GM10266 (cell line): ENCODE results near the gene CYP2C19.
"Not testable (repeated sequence)": the region's sequence is repeated elsewhere in the genome, so short reads cannot be mapped to it uniquely, and the experiment has no call there.

Experiments
- DNase-seq: peaks from one replicate; pipeline ENCODE4 v3.0.0; 2012; ENCODE audit errors: extremely low spot score
- TF ChIP-seq, protein P1 (sequence below): IDR thresholded peaks from 2 replicates; pipeline ENCODE4 v1.5.1; 2012; ENCODE audit warnings: mild to moderate bottlenecking, low read depth; ENCODE audit not compliant: control insufficient read depth, insufficient read depth; ENCODE audit errors: missing control alignments

Gene CYP2C19

DNA sequence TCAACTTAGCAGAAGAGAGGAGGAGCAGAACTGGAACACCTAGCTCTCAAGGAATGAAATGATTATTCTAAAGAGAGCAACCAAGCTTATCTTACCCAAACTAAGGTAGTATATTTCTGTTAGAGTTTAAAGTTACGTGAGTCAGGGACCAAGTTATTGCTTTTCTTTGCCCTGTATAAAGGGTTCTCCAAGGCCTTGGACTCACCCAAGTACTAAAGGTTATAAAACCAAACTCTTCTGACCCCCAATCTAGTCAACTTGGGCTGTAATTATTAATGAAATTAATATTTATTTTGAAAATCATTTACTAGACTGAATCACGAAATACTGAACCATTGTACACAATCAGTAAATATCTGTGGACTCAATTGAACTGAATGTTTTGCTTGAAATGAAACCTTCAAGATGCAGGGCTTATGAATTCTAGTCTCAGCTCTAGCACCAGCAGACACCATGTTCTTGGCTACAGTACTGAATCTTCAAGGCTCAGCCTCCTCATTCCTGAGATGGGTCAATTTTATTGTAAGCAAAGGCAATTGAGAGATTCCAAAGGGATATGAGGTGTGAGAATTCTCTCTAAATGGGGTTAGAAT is 1.8 kb upstream of the CYP2C19 start:
- TF ChIP-seq, protein P1, sequence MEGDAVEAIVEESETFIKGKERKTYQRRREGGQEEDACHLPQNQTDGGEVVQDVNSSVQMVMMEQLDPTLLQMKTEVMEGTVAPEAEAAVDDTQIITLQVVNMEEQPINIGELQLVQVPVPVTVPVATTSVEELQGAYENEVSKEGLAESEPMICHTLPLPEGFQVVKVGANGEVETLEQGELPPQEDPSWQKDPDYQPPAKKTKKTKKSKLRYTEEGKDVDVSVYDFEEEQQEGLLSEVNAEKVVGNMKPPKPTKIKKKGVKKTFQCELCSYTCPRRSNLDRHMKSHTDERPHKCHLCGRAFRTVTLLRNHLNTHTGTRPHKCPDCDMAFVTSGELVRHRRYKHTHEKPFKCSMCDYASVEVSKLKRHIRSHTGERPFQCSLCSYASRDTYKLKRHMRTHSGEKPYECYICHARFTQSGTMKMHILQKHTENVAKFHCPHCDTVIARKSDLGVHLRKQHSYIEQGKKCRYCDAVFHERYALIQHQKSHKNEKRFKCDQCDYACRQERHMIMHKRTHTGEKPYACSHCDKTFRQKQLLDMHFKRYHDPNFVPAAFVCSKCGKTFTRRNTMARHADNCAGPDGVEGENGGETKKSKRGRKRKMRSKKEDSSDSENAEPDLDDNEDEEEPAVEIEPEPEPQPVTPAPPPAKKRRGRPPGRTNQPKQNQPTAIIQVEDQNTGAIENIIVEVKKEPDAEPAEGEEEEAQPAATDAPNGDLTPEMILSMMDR: no peak
- DNase-seq: no peak

DNA sequence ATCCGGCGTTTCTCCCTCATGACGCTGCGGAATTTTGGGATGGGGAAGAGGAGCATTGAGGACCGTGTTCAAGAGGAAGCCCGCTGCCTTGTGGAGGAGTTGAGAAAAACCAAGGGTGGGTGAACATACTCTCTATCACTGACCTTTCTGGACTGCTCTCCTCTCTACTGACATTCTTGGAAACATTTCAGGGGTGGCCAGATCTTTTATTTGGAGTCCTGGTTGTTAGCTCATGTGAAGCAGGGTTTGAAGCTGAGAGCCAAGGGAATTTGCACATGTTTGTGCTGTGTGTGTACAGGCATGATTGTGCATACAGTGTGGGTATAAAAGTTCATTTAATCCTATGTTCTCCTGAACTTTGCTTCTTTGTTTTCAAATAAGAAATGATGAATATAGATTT is 12.9 kb downstream of the CYP2C19 start:
- DNase-seq: not testable (repeated sequence)

DNA sequence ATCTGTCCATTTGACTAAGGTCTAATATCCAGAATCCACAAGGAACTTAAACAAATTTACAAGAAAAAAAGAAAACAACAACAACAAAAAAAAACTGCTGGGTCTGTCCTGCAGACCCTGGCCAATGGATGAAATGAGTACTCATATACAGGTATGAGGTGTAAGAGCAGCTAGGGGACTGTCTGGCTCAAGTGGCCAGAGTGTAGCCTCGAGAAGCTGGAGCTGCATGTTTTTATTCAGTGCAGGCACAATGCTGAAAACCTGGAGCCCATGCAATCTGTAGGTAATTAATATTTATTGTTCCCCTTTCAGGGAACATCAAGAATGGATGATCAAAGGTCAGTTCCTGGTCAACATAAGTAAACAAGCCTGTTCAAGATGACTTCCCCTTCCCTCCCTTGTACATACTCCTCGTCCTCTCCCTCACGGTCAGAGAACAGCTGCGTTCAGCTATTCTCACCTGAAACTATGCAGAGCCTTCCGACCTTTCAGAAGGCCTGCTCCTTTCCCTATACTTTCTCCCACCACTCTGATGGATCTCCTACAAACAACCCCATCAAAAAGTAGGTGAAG is 15.5 kb downstream of the CYP2C19 start:
- no peak for DNase-seq
- TF ChIP-seq, protein P1: no peak

DNA sequence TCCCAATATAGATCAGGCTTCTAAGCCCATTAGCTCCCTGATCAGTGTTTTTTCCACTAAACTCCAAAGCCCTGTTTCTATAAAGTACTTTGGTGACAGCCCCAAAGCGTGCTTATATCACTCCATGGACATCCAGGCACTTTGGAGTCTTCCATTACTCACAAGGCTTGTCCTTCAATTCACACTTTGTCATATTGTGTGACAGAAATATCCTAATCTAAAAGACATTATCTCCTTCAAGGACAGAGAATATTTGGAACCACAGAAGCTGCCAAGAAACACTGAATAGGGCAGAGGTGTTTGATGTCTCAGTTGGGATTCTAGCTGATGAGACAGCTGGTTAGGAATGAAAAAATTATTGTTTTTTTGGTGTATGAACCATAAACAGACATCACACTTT is 18.4 kb downstream of the CYP2C19 start:
- DNase-seq: no peak
- TF ChIP-seq, protein P1: no peak

DNA sequence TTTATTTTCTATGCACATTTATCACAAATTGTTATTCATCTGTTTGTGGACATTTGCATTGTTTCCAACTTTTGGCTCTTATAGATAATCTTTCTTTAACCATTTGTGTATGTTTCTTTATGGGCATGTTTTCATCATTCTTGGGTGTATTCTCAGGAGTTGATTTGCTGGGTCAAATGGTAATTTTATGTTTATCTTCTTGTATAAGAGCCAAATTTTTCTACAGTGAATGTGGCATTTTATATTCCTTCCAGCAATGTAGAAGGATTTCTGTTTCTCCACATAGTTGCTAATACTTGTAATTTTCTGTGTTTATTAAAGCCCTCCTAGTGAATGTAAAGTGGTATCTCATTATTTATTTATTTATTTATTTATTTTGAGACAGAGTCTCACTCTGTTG is 21.8 kb downstream of the CYP2C19 start:
- TF ChIP-seq, protein P1: no peak
- DNase-seq: no peak

DNA sequence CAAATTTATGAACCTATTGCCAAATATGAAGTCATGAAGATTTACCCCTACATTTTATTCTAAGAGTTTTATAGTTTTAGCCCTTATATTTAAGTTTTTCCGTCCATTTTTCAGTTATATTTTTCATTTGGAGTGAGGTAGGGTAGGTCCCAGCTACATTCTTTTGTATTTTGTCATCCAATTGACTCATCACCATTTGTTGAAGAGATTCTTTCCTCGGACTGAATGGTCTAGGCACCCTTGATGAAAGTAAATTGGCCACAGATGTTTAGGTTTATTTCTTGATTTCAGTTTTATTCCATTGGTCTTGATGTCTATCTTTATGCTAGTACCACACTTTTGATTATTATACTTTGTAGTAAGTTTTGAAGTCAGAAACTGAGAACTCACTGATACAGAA is 22.7 kb downstream of the CYP2C19 start:
- DNase-seq: no peak
- TF ChIP-seq, protein P1: no peak

DNA sequence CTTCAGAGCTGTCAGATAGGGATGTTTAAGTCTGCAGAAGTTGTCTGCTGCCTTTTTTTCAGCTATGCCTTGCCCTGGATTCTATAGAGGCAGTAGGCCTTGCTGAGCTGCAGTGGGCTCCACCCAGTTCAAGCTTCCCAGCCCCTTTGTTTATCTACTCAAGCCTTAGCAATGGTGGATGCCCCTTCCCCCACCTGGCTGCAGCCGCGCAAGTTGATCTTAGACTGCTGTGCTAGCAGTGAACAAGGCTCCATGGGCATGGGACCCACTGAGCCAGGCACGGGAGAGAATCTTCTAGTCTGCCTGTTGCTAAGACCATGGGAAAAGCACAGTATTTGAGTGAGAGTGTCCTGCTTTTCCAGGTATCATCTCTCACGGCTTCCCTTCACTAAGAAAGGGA is 38.1 kb downstream of the CYP2C19 start:
- not testable (repeated sequence) for DNase-seq

DNA sequence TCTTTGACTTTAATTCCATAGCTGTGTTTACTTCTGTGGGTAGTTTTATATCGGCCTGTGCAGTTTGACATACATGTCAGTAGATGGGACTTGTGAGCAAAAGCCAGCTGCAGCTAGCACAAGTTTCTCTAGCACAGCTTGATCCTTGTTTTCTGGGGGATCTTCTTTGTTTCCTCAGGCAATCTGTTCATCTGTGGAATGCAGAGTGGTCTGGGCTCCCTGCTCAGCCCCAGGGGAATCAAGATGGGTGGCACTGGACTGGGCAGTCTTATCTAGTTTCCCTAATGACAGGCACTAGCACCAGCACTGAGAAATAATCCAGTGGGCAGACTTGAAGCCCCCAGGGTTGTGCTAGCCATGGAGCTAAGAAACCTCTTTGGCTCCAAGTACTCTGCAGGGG is 40.8 kb downstream of the CYP2C19 start:
- TF ChIP-seq, protein P1: no peak
- no peak for DNase-seq

DNA sequence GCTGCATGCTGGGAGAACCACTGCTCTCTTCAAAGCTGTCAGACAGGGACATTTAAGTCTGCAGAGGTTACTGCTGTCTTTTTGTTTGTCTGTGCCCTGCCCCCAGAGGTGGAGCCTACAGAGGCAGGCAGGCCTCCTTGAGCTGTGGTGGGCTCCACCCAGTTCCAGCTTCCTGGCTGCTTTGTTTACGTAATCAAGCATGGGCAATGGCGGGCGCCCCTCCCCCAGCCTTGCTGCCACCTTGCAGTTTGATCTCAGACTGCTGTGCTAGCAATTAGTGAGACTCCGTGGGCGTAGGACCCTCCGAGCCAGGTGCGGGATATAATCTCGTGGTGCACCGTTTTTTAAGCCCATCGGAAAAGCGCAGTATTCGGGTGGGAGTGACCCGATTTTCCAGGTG is 67.5 kb downstream of the CYP2C19 start:
- DNase-seq: not testable (repeated sequence)
